ENCODE results near the gene DNLZ. TPM values are rescaled to one million over a fixed set of nuclear protein-coding genes. Genes with fewer than 3 reads are reported as not detected.

Gene DNLZ
- total and polyA plus RNA-seq, 4 donors = 2.0 to 7.1 (median 4.5) TPM

DNA sequence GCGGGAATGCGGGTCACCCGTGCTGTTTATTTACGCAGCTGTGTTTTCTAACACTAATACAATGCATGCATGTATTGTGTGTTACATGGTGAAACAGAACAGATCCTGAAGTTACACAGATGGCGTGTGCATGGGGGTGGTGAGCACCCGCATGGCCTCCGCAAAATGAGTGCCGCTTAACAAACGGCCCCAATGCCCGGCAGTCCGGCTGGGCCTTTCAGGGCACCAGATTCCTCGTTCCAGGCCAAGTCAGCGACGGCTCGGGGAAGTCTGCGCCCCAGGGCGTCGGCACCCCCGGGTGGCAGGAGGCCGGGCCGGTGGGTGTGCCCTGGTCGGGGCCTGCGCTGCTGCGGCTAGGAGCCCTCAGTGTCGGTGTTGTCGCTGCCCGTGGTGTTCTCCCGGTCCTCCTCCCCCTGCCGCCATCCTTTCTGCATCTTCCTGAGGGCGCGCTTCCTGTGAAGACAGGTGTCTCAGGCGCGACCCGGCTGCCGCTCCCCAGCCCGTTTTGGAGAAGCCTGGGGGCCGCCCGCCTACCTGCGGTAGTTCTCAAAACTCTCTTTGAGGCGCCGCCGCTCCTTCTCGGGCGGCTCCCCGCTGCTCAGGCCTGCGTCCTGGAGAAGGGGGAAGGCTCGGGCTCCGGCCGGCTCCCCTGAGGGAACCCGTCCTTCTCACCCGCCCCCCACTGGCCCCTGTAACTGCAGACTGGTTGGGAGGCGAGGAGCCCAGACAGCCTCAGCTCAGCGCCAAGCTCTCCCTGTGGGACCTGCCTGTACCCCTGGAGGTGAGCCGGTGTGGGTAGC lies 605 bp upstream of the DNLZ start:
- Histone ChIP-seq H3K9ac (ENCODE audit: low read depth in 1 of 2, low read length in 2 of 2) (no peak overlapping the region), H3K27me3 (ENCODE audit: control insufficient read depth in 4 of 4, insufficient read depth in 4 of 4, low read length in 3 of 4) (no peaks in the 10 kb centered on the region), H3K4me1 (ENCODE audit: control insufficient read depth in 4 of 4, insufficient read depth in 4 of 4, low read length in 3 of 4) (peaks cover 5 to 13% (median 6%) of the 10 kb centered on the region in 4 donors), H3K27ac (ENCODE audit: low read depth in 1 of 2, low read length in 2 of 2) (no peak overlapping the region), H3K9me3 (ENCODE audit: control insufficient read depth in 4 of 4, low read length in 3 of 4) (no peaks in the 10 kb centered on the region), H3K36me3 (ENCODE audit: control insufficient read depth in 4 of 4, insufficient read depth in 3 of 4, low read depth in 1 of 4, low read length in 3 of 4) (peaks cover 0 to 3% (median 0%) of the 10 kb centered on the region in 4 donors), H3K4me3 (ENCODE audit: low read depth in 1 of 3, low read length in 3 of 3) (peak overlapping the region in 1 of 3 donors; percentile 95)
- DNase-seq (ENCODE audit: low spot score) = no peak
- 51% methylated on average over 54 of the region's 54 CpGs for WGBS
- TF ChIP-seq SP1 (IDR thresholded peaks at IDR 0.05) = no peak
- TF ChIP-seq EGR1 (IDR thresholded peaks at IDR 0.05; ENCODE audit: low read depth in 2 of 2) = no peak
- no peak for TF ChIP-seq FOXA2 (IDR thresholded peaks at IDR 0.05)

DNA sequence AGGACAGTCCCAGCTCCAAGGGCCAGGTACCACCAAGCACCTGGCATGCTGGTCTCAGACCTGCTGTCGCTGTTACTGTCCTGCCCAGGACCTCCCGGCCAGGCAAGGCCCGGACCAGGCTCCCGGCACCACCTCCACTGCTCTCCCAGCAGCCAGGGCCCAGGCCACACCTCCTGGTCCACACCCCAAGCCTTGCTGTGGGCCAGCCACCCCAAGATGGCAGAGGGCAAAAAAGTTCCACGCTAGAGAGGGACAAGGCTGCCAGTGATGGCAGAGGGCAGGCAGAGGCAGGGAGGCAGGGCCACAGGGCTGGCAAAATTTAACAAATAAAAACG lies 1.1 kb downstream of the DNLZ start:
- H3K9me3 ChIP-seq (ENCODE audit: control insufficient read depth in 4 of 4, low read length in 3 of 4) = no peaks in the 10 kb centered on the region
- no peak overlapping the region for H3K4me3 ChIP-seq (ENCODE audit: low read depth in 1 of 3, low read length in 3 of 3)
- 89% methylated on average over 6 of the region's 6 CpGs for WGBS
- H3K36me3 ChIP-seq (ENCODE audit: control insufficient read depth in 4 of 4, insufficient read depth in 3 of 4, low read depth in 1 of 4, low read length in 3 of 4) = peaks cover 0 to 1% (median 0%) of the 10 kb centered on the region in 4 donors
- no peak overlapping the region for H3K9ac ChIP-seq (ENCODE audit: low read depth in 1 of 2, low read length in 2 of 2)
- peaks cover 5 to 13% (median 6%) of the 10 kb centered on the region in 4 donors for H3K4me1 ChIP-seq (ENCODE audit: control insufficient read depth in 4 of 4, insufficient read depth in 4 of 4, low read length in 3 of 4)
- H3K27ac ChIP-seq (ENCODE audit: low read depth in 1 of 2, low read length in 2 of 2) = peak overlapping the region; percentile 42 to 44
- no peaks in the 10 kb centered on the region for H3K27me3 ChIP-seq (ENCODE audit: control insufficient read depth in 4 of 4, insufficient read depth in 4 of 4, low read length in 3 of 4)
- no peak for DNase-seq (ENCODE audit: low spot score)
- TF ChIP-seq, protein P1, sequence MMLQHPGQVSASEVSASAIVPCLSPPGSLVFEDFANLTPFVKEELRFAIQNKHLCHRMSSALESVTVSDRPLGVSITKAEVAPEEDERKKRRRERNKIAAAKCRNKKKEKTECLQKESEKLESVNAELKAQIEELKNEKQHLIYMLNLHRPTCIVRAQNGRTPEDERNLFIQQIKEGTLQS (IDR thresholded peaks at IDR 0.05) = no peak
- TF ChIP-seq ZBTB33 (IDR thresholded peaks at IDR 0.05) = no peak
- TF ChIP-seq HNF4G (IDR thresholded peaks at IDR 0.05) = no peak
- no peak for TF ChIP-seq YY1 (IDR thresholded peaks at IDR 0.05)
- TF ChIP-seq NR2F2 (IDR thresholded peaks at IDR 0.05) = no peak
- TF ChIP-seq, protein P2, sequence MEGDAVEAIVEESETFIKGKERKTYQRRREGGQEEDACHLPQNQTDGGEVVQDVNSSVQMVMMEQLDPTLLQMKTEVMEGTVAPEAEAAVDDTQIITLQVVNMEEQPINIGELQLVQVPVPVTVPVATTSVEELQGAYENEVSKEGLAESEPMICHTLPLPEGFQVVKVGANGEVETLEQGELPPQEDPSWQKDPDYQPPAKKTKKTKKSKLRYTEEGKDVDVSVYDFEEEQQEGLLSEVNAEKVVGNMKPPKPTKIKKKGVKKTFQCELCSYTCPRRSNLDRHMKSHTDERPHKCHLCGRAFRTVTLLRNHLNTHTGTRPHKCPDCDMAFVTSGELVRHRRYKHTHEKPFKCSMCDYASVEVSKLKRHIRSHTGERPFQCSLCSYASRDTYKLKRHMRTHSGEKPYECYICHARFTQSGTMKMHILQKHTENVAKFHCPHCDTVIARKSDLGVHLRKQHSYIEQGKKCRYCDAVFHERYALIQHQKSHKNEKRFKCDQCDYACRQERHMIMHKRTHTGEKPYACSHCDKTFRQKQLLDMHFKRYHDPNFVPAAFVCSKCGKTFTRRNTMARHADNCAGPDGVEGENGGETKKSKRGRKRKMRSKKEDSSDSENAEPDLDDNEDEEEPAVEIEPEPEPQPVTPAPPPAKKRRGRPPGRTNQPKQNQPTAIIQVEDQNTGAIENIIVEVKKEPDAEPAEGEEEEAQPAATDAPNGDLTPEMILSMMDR (IDR thresholded peaks at IDR 0.05; ENCODE audit: low read depth, low read length, missing input control) = no peak
- TF ChIP-seq GABPA (IDR thresholded peaks at IDR 0.05 in 1 of 2, conservative IDR thresholded peaks at IDR 0.05 in 1 of 2) = no peak
- no peak for TF ChIP-seq FOXA2 (IDR thresholded peaks at IDR 0.05)
- TF ChIP-seq REST (IDR thresholded peaks at IDR 0.05) = no peak
- TF ChIP-seq SP1 (IDR thresholded peaks at IDR 0.05) = no peak
- no peak for TF ChIP-seq HNF4A (conservative IDR thresholded peaks at IDR 0.05)
- TF ChIP-seq, protein P3, sequence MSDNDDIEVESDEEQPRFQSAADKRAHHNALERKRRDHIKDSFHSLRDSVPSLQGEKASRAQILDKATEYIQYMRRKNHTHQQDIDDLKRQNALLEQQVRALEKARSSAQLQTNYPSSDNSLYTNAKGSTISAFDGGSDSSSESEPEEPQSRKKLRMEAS (IDR thresholded peaks at IDR 0.05) = no peak
- TF ChIP-seq RXRA (IDR thresholded peaks at IDR 0.05) = no peak
- TF ChIP-seq RAD21 (IDR thresholded peaks at IDR 0.05) = no peak
- no peak for TF ChIP-seq TAF1 (conservative IDR thresholded peaks at IDR 0.05)
- no peak for TF ChIP-seq FOXA1 (IDR thresholded peaks at IDR 0.05)
- TF ChIP-seq EGR1 (IDR thresholded peaks at IDR 0.05; ENCODE audit: low read depth in 2 of 2) = no peak
- no peak for TF ChIP-seq JUND (IDR thresholded peaks at IDR 0.05)
